ENCODE results near the gene SPEG.
A peak's percentile ranks its signal among the peaks of the same experiment; 100 is the strongest.

The SPEG gene

GRCh38 chr2:219538956-219539788 lies 104.5 kb downstream of the SPEG start:
- no peak for DNase-seq (ENCODE audit: low read depth)
- no peak overlapping the region for H3K4me3 ChIP-seq (ENCODE audit: control insufficient read depth, low read depth, low read length)
- no peak for TF ChIP-seq CTCF (IDR thresholded peaks at IDR 0.05; ENCODE audit: control insufficient read depth, insufficient read depth, low read depth, low read length, missing control alignments)

DNA sequence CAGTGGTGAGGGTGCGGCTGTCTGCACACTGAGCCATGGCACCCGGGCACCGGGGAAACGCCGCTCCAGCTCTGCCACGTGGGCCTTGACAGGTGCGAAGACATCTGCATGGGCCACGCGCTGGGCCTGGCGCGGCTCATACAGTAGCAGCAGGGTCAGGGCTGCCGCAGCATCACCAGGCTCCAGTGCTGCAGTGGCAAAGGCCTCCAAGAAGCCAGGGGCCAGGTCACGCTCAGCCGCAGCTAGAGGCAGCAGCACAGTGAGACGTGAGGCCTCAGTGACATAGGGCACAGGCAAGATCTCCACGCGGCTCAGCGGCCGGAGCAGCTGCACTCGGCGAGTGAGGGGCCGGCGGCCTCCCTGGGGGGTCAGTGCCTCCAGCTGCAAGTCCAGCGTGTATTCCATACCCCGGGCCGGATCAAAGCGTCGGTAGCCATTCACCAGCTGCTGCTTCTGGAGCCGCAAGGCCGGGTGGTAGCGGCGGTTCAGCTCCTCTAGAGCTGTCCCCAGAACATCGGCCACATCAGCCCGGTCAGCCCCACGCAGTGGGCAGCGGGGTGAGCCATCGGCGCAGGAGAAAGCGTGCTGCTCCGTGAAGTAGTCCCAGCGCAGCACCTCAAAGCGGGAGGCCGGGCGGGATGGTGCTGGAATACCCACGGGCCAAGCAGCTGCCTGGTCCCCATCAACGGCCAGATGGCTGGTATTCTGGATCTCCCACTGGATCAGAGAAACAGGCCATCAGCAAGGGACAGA lies 105.5 kb downstream of the SPEG start:
- no peak for TF ChIP-seq CTCF (IDR thresholded peaks at IDR 0.05; ENCODE audit: control insufficient read depth, insufficient read depth, low read depth, low read length, missing control alignments)
- H3K4me3 ChIP-seq (ENCODE audit: control insufficient read depth, low read depth, low read length), result no peak overlapping the region
- no peak for DNase-seq (ENCODE audit: low read depth)

GRCh38 chr2:219540784-219541504 lies 106.3 kb downstream of the SPEG start:
- no peak for TF ChIP-seq CTCF (IDR thresholded peaks at IDR 0.05; ENCODE audit: control insufficient read depth, insufficient read depth, low read depth, low read length, missing control alignments)
- DNase-seq (ENCODE audit: low read depth), result no peak
- no peak overlapping the region for H3K4me3 ChIP-seq (ENCODE audit: control insufficient read depth, low read depth, low read length)

DNA sequence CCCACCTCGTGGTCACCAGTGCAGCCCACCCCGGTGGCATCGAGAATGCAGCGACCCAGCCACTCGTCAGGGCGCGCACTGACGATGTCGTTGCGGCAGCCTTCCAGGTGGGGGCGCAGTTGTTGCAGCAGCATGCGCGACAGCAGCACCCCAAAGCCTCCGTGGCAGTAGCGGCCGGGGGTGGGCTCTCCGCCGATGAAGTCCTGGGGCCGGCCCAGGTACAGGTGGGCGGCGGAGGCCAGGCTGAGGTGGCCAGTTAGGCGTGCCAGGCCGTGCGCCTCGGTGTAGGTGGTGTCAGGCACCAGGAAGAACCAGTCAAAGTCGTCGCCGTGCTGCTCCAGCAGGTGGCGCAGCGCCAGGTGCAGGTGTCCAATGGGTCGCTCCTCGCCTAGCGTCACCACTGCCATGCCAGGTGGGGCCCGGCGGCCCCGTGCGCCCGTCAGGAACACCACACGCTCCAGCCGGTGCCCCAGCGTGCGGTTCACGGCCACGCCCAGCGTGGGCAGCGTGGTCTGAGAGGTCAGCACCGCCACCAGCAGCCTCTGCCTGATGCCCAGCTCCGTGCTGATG lies 107.1 kb downstream of the SPEG start:
- H3K4me3 ChIP-seq (ENCODE audit: control insufficient read depth, low read depth, low read length), result peak overlapping the region; percentile 66
- TF ChIP-seq CTCF (IDR thresholded peaks at IDR 0.05; ENCODE audit: control insufficient read depth, insufficient read depth, low read depth, low read length, missing control alignments), result peak; percentile 79
- no peak for DNase-seq (ENCODE audit: low read depth)

DNA sequence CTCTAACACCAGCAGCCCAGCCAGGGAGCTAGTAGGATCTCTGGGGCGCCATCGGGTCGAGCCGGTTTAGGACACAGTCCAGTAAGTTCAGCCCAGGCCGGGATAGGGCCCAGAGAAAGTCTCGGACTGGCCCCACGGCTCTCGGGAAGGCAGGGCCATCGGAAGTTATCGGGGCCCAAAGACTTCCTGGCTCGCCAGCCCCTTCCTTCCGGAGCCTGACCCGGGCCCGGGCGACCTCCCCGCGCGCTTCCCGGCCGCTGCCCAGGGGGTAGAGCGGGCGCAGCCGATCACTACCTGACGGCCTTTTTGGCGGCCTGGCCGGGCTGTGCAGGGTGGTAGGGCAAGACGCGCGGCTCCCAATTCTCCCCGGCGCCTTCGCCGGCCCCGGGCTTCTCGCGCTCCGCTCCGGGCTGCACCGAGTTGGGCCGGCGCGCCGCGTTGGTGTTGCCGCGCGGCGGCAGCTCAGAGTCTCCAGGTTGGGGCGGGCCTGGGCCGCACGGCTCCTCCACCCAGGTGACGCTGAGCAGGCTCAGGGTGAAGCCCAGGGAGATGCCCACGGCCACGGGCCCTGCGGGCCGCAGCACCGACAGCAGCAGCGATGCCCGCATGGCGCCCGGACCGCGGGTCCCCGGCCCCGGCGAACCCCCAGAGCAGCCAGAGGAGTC lies 108.4 kb downstream of the SPEG start:
- TF ChIP-seq CTCF (IDR thresholded peaks at IDR 0.05; ENCODE audit: control insufficient read depth, insufficient read depth, low read depth, low read length, missing control alignments), result no peak
- DNase-seq (ENCODE audit: low read depth), result no peak
- H3K4me3 ChIP-seq (ENCODE audit: control insufficient read depth, low read depth, low read length), result peak overlapping the region; percentile 66

All from AG09309 (cell line).